ENCODE results near the gene AGBL3. TPM values are rescaled to one million over a fixed set of nuclear protein-coding genes. Genes with fewer than 3 reads are reported as not detected.

AGBL3 gene
- total and polyA plus RNA-seq, 7 donors, result 0.23 to 3.1 (median 0.95) TPM

DNA sequence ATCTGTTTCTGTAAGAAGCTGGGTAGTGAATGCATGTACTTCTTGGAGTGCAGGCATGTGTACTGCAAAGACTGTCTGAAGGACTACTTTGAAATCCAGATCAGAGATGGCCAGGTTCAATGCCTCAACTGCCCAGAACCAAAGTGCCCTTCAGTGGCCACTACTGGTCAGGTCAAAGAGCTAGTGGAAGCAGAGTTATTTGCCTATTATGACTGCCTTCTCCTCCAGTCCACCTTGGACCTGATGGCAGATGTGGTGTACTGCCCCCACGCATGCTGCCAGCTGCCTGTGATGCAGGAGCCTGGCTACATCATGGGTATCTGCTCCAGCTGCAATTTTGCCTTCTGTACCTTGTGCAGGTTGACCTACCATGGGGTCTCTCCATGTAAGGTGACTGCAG is 142.6 kb downstream of the AGBL3 start:
- 95 to 98% methylated on average over 1 of the region's 1 CpG for WGBS, 2 donors
- TF ChIP-seq CTCF (IDR thresholded peaks at IDR 0.05) (no peak), POLR2AphosphoS5 (IDR thresholded peaks at IDR 0.05) (no peak), EP300 (IDR thresholded peaks at IDR 0.05) (no peak)
- intact Hi-C loops (cut with DNase I), result no loop called here

DNA sequence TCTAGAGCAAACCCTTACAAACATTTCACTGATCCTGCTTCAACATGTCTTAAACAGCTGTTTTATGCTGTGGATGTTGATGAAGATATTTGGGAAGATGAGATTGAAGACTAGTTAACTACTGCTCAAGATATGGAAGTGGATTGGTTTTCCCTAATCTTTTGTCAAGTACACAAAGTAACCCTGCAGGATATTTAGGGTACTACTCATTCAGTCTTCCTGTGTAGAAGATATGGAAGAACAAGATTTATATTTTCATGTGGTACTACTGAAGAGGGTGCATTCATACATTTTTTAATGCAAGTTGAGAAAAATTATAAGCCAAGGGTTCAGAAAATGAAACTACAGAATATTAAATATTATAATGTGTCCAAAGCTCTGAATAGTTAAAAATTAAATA is 143.3 kb downstream of the AGBL3 start:
- TF ChIP-seq CTCF (IDR thresholded peaks at IDR 0.05), result no peak
- no peak for TF ChIP-seq POLR2AphosphoS5 (IDR thresholded peaks at IDR 0.05)
- TF ChIP-seq EP300 (IDR thresholded peaks at IDR 0.05), result no peak
- TF ChIP-seq POLR2A (IDR thresholded peaks at IDR 0.05), result no peak
- H3K4me3 ChIP-seq, result no peak overlapping the region
- H3K4me1 ChIP-seq, result no peaks in the 10 kb centered on the region
- no peaks in the 10 kb centered on the region for H3K36me3 ChIP-seq
- no peaks in the 10 kb centered on the region for H3K9me3 ChIP-seq
- H3K27ac ChIP-seq, result no peak overlapping the region
- intact Hi-C loops (cut with DNase I), result no loop called here
- no peak for DNase-seq
- H3K27me3 ChIP-seq, result no peaks in the 10 kb centered on the region

More for the DNA sequence above, 142.6 kb downstream of the AGBL3 start:
- Histone ChIP-seq H3K36me3 (no peaks in the 10 kb centered on the region), H3K9me3 (no peaks in the 10 kb centered on the region), H3K4me3 (no peak overlapping the region), H3K4me1 (no peaks in the 10 kb centered on the region), H3K27ac (no peak overlapping the region), H3K27me3 (no peaks in the 10 kb centered on the region)
- DNase-seq, result no peak

GRCh38 chr7:135143885-135144668 is 157.8 kb downstream of the AGBL3 start:
- no peak overlapping the region for H3K27ac ChIP-seq
- H3K4me3 ChIP-seq, result no peak overlapping the region
- WGBS, 2 donors, result 92% methylated on average over 3 of the region's 3 CpGs
- H3K4me1 ChIP-seq, result peaks cover 0 to 17% (median 9%) of the 10 kb centered on the region in 4 donors
- no peaks in the 10 kb centered on the region for H3K9me3 ChIP-seq
- no peak for TF ChIP-seq CTCF (IDR thresholded peaks at IDR 0.05)
- TF ChIP-seq POLR2AphosphoS5 (IDR thresholded peaks at IDR 0.05), result no peak
- no peak for TF ChIP-seq POLR2A (IDR thresholded peaks at IDR 0.05)
- TF ChIP-seq EP300 (IDR thresholded peaks at IDR 0.05), result no peak
- H3K27me3 ChIP-seq, result no peaks in the 10 kb centered on the region
- no peak for DNase-seq
- no peaks in the 10 kb centered on the region for H3K36me3 ChIP-seq
- intact Hi-C loops (cut with DNase I), result no loop called here

DNA sequence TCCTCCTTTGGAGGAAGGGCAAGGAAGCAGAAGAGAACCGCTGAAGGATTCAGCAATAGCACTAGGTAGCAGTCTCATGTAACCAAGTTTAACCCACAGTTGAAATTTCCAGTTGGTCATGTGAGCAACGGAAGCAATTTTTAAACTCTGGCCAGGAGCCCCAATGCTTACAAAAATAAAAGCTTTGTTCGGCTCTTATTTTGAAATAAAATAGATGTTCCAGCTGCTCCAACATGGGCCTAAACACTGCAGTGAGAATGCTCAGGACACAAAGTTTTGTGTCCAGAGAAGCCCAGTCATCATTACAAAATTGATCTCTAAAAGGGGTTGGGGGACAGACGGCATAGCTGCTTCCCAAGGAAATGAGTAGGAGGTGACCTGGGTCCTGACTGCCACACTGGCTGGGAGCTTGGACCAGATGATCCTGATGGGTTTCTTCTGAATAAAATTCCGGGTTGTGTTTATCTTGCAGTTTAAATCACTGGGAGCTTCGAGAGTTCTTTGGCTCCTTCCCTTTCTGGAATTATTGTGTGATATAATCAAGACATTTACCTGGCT is 161.1 kb downstream of the AGBL3 start:
- TF ChIP-seq POLR2AphosphoS5 (IDR thresholded peaks at IDR 0.05), result peak; percentile 4 to 69 (median 24)
- TF ChIP-seq EP300 (IDR thresholded peaks at IDR 0.05), result peak in 2 of 4 donors; percentile 22 to 59
- no peak for TF ChIP-seq CTCF (IDR thresholded peaks at IDR 0.05)
- H3K9me3 ChIP-seq, result no peaks in the 10 kb centered on the region
- no peaks in the 10 kb centered on the region for H3K27me3 ChIP-seq
- no peak for DNase-seq
- peak overlapping the region; percentile 86 to 97 (median 88) for H3K27ac ChIP-seq
- 8 to 11% methylated on average over 6 of the region's 6 CpGs for whole genome bisulfite sequencing, 2 donors
- peaks cover 0 to 36% (median 22%) of the 10 kb centered on the region in 4 donors for H3K4me1 ChIP-seq
- H3K36me3 ChIP-seq, result peaks cover 0 to 12% (median 2%) of the 10 kb centered on the region in 4 donors
- intact Hi-C loops (cut with DNase I), result loop anchor here (2.0 to 5.0 kb wide), 3 partner anchors 161 to 500 kb away; partner anchors contain the start of genes AGBL3 and BPGM
- H3K4me3 ChIP-seq, result peak overlapping the region; percentile 43 to 57 (median 51)

Measured in sigmoid colon (tissue), 7 donors.